ENCODE results near the gene PTPRN2.

GRCh38 chr7:158259141-158259540 lies 328.5 kb downstream of the PTPRN2 start:
- TF ChIP-seq CTCF (conservative IDR thresholded peaks at IDR 0.05; ENCODE audit: low read depth, low read length) (no peak), EZH2 (IDR thresholded peaks at IDR 0.05; ENCODE audit: borderline replicate concordance, low read depth, low read length, poor library complexity, severe bottlenecking) (no peak)

Measured in A673 (cell line).